GM23248 (cell line): ENCODE measurements around the gene VPS13A.

Experiments used
- EZH2 ChIP-seq: fragments of 200-600 bp; sonication (generic); IDR thresholded peaks from 2 replicates; pipeline ENCODE4 v1.6.1; 2018; ENCODE audit warnings: antibody characterized with exemption, mild to moderate bottlenecking; ENCODE audit not compliant: insufficient read depth, poor library complexity, severe bottlenecking
- EZH2phosphoT487 ChIP-seq: fragments of 200-600 bp; sonication (generic); IDR thresholded peaks from 2 replicates; pipeline ENCODE4 v1.6.1; 2018; ENCODE audit warnings: antibody characterized with exemption, moderate library complexity, mild to moderate bottlenecking, low read depth; ENCODE audit not compliant: insufficient read depth

- TF ChIP-seq EZH2phosphoT487: no peak
- no peak for TF ChIP-seq EZH2
Observed at GRCh38 chr9:77218612-77219011, 41.3 kb downstream of the VPS13A start.
